Measurements from ENCODE around the gene RHBDL1.
A peak's percentile ranks its signal among the peaks of the same experiment; 100 is the strongest.

RHBDL1 gene

DNA sequence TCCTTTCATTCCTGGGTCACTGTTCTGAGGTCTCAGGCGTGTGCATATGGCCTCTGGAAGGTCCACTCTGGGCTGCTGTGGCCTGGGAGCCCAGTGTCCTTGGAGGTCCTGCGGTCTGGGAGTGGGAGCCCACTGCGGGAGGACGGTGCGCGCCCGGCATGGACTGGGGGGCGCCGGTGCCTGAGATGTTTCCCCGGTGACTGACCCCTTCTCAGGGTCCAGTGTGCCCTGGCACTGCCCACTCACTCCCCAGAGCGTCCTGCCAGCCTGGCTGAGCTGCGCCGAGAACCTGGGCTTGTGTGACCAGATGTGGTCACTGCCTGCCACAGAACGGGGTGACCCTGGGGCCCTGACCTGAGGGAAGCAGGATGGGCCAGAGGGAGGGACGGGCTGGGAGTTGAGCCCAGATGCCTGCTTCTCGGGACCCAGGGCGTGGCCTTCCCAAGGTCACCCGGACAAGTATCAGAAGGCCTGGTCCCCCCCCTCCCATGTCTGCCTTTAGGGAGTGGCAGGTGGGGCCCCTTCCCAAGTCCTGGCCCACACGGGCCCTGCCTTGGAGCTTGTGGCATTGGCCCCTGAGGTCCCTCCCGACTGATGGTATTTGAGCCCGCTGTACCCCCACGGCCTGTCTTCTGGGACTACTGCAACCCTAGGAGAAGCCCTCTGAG lies 1.1 kb upstream of the RHBDL1 start:
- DNase-seq (ENCODE audit: low spot score), result no peak

- DNase-seq (ENCODE audit: low spot score), result no peak
Measured at GRCh38 chr16:675884-676564, 553 bp downstream of the RHBDL1 start.

GRCh38 chr16:676565-676902 lies 1.1 kb downstream of the RHBDL1 start:
- DNase-seq (ENCODE audit: low spot score), result no peak

DNA sequence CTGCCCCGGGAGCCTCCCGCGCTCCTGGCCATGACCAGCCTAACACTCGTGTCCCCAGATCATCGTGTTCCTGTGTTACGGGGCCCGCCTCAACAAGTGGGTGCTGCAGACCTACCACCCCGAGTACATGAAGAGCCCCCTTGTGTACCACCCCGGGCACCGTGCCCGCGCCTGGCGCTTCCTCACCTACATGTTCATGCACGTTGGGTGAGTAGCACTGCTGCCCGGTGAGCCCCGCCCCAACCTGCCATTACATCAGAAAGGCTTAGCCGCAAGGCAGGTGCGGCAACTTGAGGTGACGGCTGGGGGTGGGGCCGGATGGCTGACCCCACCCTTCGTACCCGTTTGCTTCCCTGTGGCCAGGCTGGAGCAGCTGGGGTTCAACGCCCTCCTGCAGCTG lies 1.4 kb downstream of the RHBDL1 start:
- no peak for DNase-seq (ENCODE audit: low spot score)

DNA sequence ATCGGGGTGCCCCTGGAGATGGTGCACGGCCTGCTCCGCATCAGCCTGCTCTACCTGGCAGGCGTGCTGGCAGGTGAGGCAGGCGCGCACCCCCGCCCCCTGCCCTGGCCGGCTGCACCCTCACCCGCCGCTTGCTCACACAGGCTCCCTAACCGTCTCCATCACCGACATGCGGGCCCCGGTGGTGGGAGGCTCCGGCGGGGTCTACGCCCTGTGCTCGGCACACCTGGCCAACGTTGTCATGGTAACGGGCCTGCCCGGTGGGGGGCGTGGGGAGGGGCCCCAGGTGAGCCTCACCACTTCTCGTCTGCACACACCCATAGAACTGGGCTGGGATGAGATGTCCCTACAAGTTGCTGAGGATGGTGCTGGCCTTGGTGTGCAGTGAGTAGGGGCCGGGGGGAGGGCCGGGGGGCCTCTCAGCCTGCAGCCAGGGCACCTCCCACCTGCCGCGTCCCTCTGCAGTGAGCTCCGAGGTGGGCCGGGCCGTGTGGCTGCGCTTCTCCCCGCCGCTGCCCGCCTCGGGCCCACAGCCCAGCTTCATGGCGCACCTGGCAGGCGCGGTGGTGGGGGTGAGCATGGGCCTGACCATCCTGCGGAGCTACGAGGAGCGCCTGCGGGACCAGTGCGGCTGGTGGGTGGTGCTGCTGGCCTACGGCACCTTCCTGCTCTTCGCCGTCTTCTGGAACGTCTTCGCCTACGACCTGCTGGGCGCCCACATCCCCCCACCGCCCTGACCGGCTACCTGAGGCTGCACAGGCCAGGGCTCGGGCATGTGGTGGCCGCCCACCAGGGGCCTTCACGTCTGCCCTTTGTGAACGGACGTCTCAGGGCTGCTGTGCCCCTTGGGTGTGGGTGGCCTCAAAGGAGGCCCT lies 2.1 kb downstream of the RHBDL1 start:
- no peak for DNase-seq (ENCODE audit: low spot score)

- DNase-seq (ENCODE audit: low spot score), result no peak
Measured at GRCh38 chr16:678209-678857, 2.9 kb downstream of the RHBDL1 start.

- DNase-seq (ENCODE audit: low spot score), result peak; percentile 44
Measured at GRCh38 chr16:678858-679813, 3.7 kb downstream of the RHBDL1 start.

- peak; percentile 76 for DNase-seq (ENCODE audit: low spot score)
Measured at GRCh38 chr16:679814-680624, 4.5 kb downstream of the RHBDL1 start, which contains the start of gene STUB1. TSS of gene STUB1 (plus strand) at chr16:680410. CDS start at chr16:680526, 116 bp downstream.

DNA sequence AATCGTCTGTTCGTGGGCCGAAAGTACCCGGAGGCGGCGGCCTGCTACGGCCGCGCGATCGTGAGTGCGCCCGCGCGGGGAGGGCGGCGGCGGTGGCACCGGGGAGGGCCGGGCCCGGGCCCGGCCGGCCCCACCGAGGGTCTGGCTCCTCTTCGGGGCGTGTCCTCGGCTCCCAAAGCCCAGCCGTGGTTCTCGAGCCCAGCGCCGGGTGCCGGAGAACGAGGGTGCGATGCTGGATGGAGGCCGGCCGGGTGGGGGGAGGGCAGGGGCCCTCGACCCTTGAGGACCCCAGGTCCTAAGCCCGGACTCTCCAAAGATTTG lies 5.1 kb downstream of the RHBDL1 start:
- no peak for DNase-seq (ENCODE audit: low spot score)

DNA sequence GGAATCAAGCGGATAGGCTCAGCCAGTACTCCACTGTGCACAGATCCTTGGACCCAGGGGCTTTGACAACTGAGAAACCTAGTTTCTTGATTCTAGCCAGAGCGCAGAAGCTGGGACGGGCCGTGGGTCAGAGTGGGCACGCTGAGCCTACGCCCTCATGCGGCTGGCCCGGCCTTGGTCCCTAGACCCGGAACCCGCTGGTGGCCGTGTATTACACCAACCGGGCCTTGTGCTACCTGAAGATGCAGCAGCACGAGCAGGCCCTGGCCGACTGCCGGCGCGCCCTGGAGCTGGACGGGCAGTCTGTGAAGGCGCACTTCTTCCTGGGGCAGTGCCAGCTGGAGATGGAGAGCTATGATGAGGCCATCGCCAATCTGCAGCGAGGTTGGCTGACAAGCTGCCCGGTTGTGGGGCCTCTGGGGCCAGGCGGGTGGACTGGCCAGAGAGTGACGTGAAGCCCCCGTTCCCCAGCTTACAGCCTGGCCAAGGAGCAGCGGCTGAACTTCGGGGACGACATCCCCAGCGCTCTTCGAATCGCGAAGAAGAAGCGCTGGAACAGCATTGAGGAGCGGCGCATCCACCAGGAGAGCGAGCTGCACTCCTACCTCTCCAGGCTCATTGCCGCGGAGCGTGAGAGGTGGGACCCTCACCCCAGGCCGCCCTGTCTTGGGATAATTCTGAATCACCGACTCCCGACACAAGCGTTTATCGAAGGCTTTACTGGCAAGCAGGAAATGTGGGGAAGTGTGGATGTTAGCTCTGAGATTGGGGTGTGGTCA lies 5.7 kb downstream of the RHBDL1 start:
- DNase-seq (ENCODE audit: low spot score), result peak; percentile 32

GRCh38 chr16:681746-682427 lies 6.4 kb downstream of the RHBDL1 start:
- DNase-seq (ENCODE audit: low spot score), result no peak

DNA sequence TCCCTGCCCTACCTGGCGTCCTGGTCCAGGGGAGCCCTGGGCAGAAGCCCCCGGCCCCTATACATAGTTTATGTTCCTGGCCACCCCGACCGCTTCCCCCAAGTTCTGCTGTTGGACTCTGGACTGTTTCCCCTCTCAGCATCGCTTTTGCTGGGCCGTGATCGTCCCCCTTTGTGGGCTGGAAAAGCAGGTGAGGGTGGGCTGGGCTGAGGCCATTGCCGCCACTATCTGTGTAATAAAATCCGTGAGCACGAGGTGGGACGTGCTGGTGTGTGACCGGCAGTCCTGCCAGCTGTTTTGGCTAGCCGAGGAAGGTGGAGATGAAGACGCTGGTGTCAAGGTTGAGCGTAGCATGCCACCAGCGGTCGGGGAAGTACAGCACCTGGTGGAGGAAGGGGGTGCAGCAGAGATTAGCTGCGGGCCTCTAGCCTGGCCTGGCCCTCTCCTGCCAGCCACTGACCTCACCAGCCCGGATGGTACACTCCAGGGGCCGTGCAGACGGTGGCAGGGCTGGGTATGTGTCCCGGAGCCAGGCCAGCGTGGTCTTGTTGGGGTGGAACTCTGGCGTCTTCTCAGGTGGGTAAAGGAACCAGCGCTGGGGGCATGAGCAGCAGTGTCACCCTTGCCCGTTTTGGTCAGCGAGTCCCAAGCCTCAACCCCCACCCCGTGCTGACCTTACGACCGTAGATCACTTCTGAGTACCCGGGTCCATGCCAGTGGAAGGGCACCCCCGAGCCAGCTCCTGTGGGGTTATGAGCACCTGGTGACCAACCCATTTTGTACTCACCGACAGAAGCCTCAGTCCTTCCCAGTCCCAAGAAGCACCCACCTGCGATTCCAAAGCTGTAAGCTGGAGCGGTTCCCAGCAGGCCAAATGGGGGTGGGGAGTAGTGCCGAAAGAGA lies 7.3 kb downstream of the RHBDL1 start:
- DNase-seq (ENCODE audit: low spot score), result no peak

GRCh38 chr16:683396-684070 lies 8.1 kb downstream of the RHBDL1 start:
- DNase-seq (ENCODE audit: low spot score), result no peak

DNA sequence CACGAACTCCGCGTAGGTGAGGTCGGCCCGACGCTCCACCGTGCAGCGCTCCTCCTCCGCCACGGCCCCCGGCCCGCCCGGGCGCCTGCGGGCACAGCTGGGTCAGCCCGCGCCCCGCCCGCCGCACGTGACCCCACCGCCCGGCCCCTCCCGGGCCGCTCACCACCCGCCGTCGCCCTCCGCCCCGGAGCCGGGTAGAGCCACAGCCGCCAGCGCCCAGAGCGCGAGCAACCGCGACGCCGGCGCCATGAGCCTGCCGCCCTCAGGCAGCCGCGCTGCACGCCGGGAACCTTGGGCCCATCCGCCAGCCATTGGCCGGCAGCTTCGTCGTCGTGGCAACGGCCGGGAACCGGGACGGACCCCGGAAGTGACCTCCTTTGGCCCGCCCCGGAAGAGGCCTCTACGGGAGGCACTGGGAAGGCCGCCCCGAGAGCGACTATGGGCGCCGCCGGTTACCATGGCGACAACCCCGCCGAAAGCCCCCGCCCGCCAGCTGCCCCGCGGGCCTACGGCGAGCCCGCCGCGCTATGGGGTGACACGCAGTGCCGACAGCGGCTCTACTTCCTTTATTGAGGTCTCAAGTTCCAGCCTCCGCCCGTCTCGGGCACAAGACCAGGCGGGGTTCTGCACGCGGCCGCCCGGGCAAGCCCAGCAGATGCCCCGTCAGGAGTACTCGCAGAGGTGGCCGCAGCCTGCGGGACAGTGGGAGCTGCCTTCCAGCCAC lies 8.8 kb downstream of the RHBDL1 start, which contains the start of gene JMJD8:
JMJD8 (minus strand) TSS at position 264 of the 724 bp plus-strand sequence; CDS start at position 249, 15 bp downstream.
- DNase-seq (ENCODE audit: low spot score), result peak; percentile 82

GRCh38 chr16:684961-685696 lies 9.7 kb downstream of the RHBDL1 start:
- no peak for DNase-seq (ENCODE audit: low spot score)

DNA sequence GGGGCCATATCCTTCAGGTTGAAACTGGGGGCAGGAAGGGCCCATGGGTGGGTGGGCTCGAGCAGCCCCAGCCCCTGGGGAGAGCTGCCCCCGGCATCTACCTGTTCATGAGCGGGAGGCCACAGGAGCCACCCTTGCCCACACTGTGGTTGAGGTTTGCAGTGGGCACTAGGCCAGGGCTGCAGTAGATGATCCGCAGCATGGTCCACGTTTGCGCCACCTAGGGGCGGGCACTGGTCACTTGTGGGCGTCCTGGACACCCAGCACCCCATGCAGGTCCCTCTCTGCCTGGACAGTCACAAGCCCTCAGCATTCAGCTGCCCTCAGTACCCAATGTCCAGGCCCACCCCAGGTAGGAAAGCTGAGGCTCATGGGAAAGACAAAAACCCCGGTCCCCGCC lies 10.5 kb downstream of the RHBDL1 start:
- no peak for DNase-seq (ENCODE audit: low spot score)

Data from kidney capillary endothelial cell (primary cell).